ENCODE data around the gene FAM53B.

The FAM53B gene

DNA sequence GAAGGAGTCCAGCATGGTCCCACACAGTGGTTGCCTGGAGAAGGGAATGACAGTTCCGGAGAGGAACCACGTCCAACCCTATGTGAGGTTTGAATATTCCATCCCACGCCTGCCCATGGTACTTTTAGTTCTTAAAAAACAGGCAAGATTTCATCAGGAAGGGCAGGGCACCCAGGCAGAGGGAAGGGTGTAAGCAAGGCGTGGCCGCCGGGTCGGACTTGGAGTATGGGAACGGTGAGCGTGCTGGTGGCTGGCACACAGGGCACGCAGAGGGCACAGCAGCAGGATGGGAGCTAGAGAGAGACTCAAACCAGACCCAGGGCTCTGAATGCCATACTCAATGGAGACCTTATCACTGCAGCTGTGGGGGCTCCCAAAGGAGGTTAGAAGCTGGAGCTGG, 34.3 kb downstream of the FAM53B start:
- TF ChIP-seq, protein P1, sequence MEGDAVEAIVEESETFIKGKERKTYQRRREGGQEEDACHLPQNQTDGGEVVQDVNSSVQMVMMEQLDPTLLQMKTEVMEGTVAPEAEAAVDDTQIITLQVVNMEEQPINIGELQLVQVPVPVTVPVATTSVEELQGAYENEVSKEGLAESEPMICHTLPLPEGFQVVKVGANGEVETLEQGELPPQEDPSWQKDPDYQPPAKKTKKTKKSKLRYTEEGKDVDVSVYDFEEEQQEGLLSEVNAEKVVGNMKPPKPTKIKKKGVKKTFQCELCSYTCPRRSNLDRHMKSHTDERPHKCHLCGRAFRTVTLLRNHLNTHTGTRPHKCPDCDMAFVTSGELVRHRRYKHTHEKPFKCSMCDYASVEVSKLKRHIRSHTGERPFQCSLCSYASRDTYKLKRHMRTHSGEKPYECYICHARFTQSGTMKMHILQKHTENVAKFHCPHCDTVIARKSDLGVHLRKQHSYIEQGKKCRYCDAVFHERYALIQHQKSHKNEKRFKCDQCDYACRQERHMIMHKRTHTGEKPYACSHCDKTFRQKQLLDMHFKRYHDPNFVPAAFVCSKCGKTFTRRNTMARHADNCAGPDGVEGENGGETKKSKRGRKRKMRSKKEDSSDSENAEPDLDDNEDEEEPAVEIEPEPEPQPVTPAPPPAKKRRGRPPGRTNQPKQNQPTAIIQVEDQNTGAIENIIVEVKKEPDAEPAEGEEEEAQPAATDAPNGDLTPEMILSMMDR (IDR thresholded peaks at IDR 0.05; ENCODE audit: control insufficient read depth, insufficient read depth, low read depth, low read length, missing control alignments), result no peak
- no peak for DNase-seq (ENCODE audit: low read depth)
- no peak overlapping the region for H3K4me3 ChIP-seq (ENCODE audit: control insufficient read depth, low read depth, low read length)

DNA sequence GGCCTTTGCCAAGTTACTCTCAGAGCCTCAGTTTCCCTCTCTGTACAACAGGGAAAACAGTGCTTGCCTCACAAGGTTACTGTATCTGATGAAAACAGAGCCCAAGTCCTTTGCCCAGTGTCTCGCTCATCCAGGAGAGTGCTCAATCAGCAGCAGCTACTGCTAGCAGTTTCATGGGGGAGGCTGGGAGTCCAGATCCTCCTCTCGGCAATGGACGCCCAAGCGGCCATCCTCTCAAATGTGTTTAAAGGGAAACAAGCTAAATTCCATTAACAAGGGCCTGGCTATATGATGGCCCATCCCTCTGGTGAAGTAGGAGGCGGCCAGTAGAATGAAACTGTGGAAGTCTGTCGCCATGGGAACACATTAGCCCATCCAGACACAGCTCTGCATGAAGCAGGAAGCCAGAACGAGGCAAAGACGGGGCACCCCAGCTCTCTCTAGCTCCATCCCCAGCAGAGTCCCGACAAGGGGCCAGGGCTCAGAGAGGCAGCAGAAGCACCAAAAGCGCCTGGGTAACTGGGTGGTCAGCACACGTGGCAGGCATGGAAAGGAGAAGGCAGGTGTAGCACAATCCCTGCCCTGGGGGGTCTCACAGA, 35.2 kb downstream of the FAM53B start:
- no peak overlapping the region for H3K4me3 ChIP-seq (ENCODE audit: control insufficient read depth, low read depth, low read length)
- DNase-seq (ENCODE audit: low read depth), result no peak
- TF ChIP-seq, protein P1 (IDR thresholded peaks at IDR 0.05; ENCODE audit: control insufficient read depth, insufficient read depth, low read depth, low read length, missing control alignments), result no peak

DNA sequence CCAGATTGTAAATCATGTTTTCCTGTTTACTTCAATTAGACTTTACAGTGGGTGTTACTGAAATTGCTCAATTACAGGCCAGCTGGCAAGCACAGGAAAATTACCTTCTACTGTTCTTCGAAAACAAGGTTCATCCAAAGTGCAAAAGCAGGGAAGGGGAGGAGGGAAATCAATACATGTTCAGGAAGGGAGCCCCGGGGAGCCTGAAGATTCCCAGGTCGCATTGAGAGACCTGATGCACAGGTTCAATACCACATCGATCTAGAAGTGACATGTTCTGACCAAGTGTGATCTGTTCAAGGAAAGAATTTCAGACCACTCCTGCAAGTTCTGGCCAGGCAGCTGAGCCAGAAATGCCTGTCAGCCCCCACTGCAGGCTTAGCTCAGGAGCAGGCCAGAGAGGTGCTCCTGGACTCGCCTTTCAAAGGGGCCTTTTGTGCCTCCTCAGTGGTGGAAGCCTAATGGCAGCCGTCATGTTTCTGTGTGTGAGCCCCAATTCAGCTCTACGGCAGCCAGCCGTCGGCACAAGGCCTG, 35.9 kb downstream of the FAM53B start:
- H3K4me3 ChIP-seq (ENCODE audit: control insufficient read depth, low read depth, low read length), result no peak overlapping the region
- TF ChIP-seq, protein P1 (IDR thresholded peaks at IDR 0.05; ENCODE audit: control insufficient read depth, insufficient read depth, low read depth, low read length, missing control alignments), result no peak
- DNase-seq (ENCODE audit: low read depth), result no peak

DNA sequence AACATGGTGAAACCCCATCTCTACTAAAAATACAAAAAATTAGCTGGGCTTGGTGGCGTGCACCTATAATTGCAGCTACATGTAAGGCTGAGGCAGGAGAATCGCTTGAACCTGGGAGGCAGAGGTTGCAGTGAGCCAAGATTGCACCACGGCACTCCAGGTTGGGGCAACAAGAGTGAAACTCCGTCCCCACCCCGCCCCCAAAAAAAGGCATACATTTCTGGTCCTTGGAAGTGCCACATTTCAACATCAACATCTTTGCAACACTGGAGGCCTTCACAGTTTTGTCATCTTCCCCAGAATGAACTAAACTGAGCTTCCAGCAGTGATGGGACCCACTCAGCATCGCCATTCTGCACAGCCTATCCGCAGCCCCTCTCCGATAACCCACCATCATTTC, 36.6 kb downstream of the FAM53B start:
- no peak overlapping the region for H3K4me3 ChIP-seq (ENCODE audit: control insufficient read depth, low read depth, low read length)
- no peak for DNase-seq (ENCODE audit: low read depth)
- TF ChIP-seq, protein P1 (IDR thresholded peaks at IDR 0.05; ENCODE audit: control insufficient read depth, insufficient read depth, low read depth, low read length, missing control alignments), result no peak

DNA sequence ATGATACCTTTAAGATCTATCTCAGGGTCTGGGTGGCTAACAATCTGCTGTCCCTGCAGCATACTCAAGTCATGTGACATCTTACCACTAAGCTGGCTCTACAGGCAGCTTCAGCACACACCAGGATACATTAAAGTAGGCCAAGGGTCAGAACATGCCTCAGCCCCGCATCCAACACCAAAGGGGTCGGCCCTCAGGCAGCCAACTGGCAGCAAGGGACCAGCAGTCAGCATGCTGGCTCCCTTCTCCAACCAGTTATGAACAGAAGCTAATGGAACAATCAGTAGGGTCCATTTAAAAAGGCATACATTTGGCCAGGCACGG, 37.1 kb downstream of the FAM53B start:
- TF ChIP-seq, protein P1 (IDR thresholded peaks at IDR 0.05; ENCODE audit: control insufficient read depth, insufficient read depth, low read depth, low read length, missing control alignments), result no peak
- H3K4me3 ChIP-seq (ENCODE audit: control insufficient read depth, low read depth, low read length), result no peak overlapping the region
- no peak for DNase-seq (ENCODE audit: low read depth)

DNA sequence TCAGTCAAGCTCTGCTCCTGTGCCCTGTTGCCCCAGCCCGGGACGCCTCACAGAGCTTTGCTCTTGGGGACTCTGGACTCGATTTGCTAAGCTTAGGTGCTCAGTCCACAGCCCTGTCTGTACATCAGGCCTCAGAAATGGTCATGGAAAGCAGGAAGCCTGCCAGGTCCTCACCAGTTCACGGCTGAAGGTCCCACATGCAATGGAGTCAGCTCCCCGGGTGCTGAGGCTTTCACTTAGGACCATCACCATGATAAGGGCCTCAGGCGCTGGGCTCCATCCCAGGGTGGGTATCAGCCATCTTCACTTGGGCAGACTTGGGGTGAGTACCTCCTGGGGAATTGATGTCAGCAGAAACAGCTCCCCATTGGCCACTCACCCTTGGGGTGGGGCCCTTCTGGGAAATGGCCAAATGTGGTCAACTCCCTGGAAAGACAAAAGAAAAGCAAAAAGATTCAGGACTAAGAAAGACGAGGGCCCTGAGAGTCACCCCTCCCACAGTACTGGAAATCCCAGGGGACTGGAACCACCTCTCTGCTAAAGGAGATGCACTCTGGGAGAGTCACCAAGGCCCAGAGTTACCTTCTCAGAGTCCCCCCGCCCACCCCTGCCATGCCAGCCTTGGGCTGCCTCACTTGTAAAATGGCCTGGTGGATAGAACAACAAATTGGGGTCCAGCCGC, 37.6 kb downstream of the FAM53B start:
- no peak for DNase-seq (ENCODE audit: low read depth)
- TF ChIP-seq, protein P1 (IDR thresholded peaks at IDR 0.05; ENCODE audit: control insufficient read depth, insufficient read depth, low read depth, low read length, missing control alignments), result no peak
- no peak overlapping the region for H3K4me3 ChIP-seq (ENCODE audit: control insufficient read depth, low read depth, low read length)
